Endothelial cell of umbilical vein (primary cell): Measurements from ENCODE around the gene MYO9A. TPM values are rescaled to one million over a fixed set of nuclear protein-coding genes. Genes with fewer than 3 reads are reported as not detected.

Source experiments
- BruUV-seq: library from RNA; stranded (reverse); fragments of 400-500 nt; replicated peaks from 2 replicates; lab custom pipeline; 2021; lab: Mats Ljungman, UMichigan
- CTCF ChIA-PET: fragments of 300-600, 350-600 bp; sonication (Branson Sonifier 250); formaldehyde crosslinking; loops from one replicate; lab custom pipeline; 2021; ENCODE audit warnings: antibody characterized with exemption, inconsistent platforms; lab: Charles Lee
- POLR2A ChIA-PET: fragments of 300-600, 350-600 bp; sonication (Branson Sonifier 250); formaldehyde crosslinking; loops from one replicate; lab custom pipeline; 2021; ENCODE audit warnings: antibody characterized with exemption, inconsistent platforms; lab: Charles Lee
- DNase-seq: peaks from one replicate; pipeline ENCODE4 v3.0.0-alpha.2; 2011; ENCODE audit warnings: low read depth, low spot score
- FAIRE-seq: peaks from 2 replicates; lab custom pipeline; 2011; peaks lifted over from hg19 to GRCh38; lab: Jason Lieb, UNC
- H2AFZ ChIP-seq: 2 replicates; pipeline ENCODE4 v1.6.0; 2012; ENCODE audit warnings: low read depth, low read length, control low read depth, inconsistent platforms
- H3K27ac ChIP-seq: 2 replicates; pipeline ENCODE4 v1.5.1; 2011; ENCODE audit warnings: low read depth, mild to moderate bottlenecking, control low read depth, low read length, moderate library complexity; ENCODE audit not compliant: insufficient read depth
- H3K27me3 ChIP-seq, 2 experiments: 2 replicates each; pipeline versions ENCODE4 v1.6.0 to v1.6.1; 2011; ENCODE audit warnings: low read length in 2 of 2, mixed read lengths in 1 of 2; ENCODE audit not compliant: control insufficient read depth in 2 of 2, insufficient read depth in 2 of 2
- H3K36me3 ChIP-seq, 2 experiments: 2 replicates in 1 of 2; 3 replicates in 1 of 2; pipeline ENCODE4 v1.5.1; 2011; ENCODE audit warnings: low read length in 2 of 2, mild to moderate bottlenecking in 1 of 2, moderate library complexity in 1 of 2; ENCODE audit not compliant: control insufficient read depth in 2 of 2, insufficient read depth in 2 of 2; ENCODE audit errors: extremely low read depth in 1 of 2
- H3K4me1 ChIP-seq: 3 replicates; pipeline ENCODE4 v1.5.1; 2011; ENCODE audit warnings: mild to moderate bottlenecking, low read length; ENCODE audit not compliant: control insufficient read depth, insufficient read depth; ENCODE audit errors: extremely low read depth
- H3K4me2 ChIP-seq: 2 replicates; pipeline ENCODE4 v1.6.1; 2011; ENCODE audit warnings: low read length, control low read depth, mixed read lengths; ENCODE audit not compliant: insufficient read depth
- H3K4me3 ChIP-seq, 3 experiments: fragments of 200-600 bp in 1 of 3; sonication (generic), shearing (Covaris generic) in 1 of 3; replicated peaks in 1 of 3; 2 replicates each; pipeline ENCODE4 v1.5.1; 2011 to 2016; ENCODE audit warnings: control low read depth in 3 of 3, low read length in 3 of 3, mild to moderate bottlenecking in 2 of 3, inconsistent platforms in 1 of 3, low read depth in 1 of 3, moderate library complexity in 1 of 3; ENCODE audit not compliant: insufficient read depth in 1 of 3
- H3K79me2 ChIP-seq: 2 replicates; pipeline ENCODE4 v1.6.0; 2012; ENCODE audit warnings: low read length, inconsistent platforms; ENCODE audit not compliant: control insufficient read depth, insufficient read depth
- H3K9ac ChIP-seq: replicated peaks from 2 replicates; pipeline ENCODE3; 2011; ENCODE audit warnings: low read length, control low read depth; ENCODE audit not compliant: insufficient read depth; ENCODE audit errors: extremely low read depth
- H3K9me1 ChIP-seq: replicated peaks from 3 replicates; pipeline ENCODE4 v1.6.0; 2011; ENCODE audit warnings: mild to moderate bottlenecking, low read length; ENCODE audit not compliant: control insufficient read depth, insufficient read depth; ENCODE audit errors: extremely low read depth
- H3K9me3 ChIP-seq: replicated peaks from 2 replicates; pipeline ENCODE4 v1.5.1; 2012; ENCODE audit warnings: low read length, inconsistent platforms; ENCODE audit not compliant: control insufficient read depth, insufficient read depth
- H4K20me1 ChIP-seq: replicated peaks from 2 replicates; pipeline ENCODE3; 2011; ENCODE audit warnings: mild to moderate bottlenecking, low read length; ENCODE audit not compliant: control insufficient read depth, insufficient read depth; ENCODE audit errors: extremely low read depth
- EZH2 ChIP-seq: IDR thresholded peaks from 2 replicates; pipeline ENCODE4 v1.6.1; 2012; ENCODE audit warnings: borderline replicate concordance, low read depth, mild to moderate bottlenecking, moderate library complexity, low read length, inconsistent platforms; ENCODE audit not compliant: severe bottlenecking
- FOS ChIP-seq: IDR thresholded peaks from 2 replicates; pipeline ENCODE4 v1.6.1; 2011; ENCODE audit warnings: mild to moderate bottlenecking, low read length, moderate library complexity, borderline replicate concordance; ENCODE audit not compliant: insufficient read depth
- GATA2 ChIP-seq: IDR thresholded peaks from 2 replicates; pipeline ENCODE4 v1.7.0; 2011; ENCODE audit warnings: low read depth, mild to moderate bottlenecking, moderate library complexity, mixed read lengths, low read length; ENCODE audit not compliant: insufficient read length, insufficient read depth
- JUN ChIP-seq: IDR thresholded peaks from 2 replicates; pipeline ENCODE4 v1.6.1; 2011; ENCODE audit warnings: borderline replicate concordance, low read depth; ENCODE audit not compliant: insufficient read length, insufficient read depth
- MYC ChIP-seq: IDR thresholded peaks from one replicate; pipeline ENCODE4 v1.6.1; 2011; ENCODE audit warnings: mild to moderate bottlenecking, low read depth, low read length
- POLR2A ChIP-seq: IDR thresholded peaks from 2 replicates; pipeline ENCODE4 v1.6.1; 2012; ENCODE audit warnings: low read depth, mild to moderate bottlenecking, control low read depth, low read length
- POLR2AphosphoS5 ChIP-seq: IDR thresholded peaks from 2 replicates; pipeline ENCODE4 v1.6.1; 2012; ENCODE audit warnings: low read depth, mild to moderate bottlenecking, control low read depth, low read length, moderate library complexity; ENCODE audit not compliant: insufficient read depth
- dilution Hi-C: fragments of 300-500 bp; cut with MboI; formaldehyde crosslinking; loops from one replicate; pipeline ENCODE4 v1.15.0; 2019; ENCODE audit warnings: low sequenced_read_pairs; ENCODE audit not compliant: extremely low pct_ligation_motif_present
- intact Hi-C: fragments of 100-400 bp; cut with micrococcal nuclease; formaldehyde crosslinking; loops from one replicate; pipeline ENCODE4 v1.10.0; 2022
- polyA plus RNA-seq, 4 experiments: library from polyadenylated mRNA; depleted of rRNA in 3 of 4; stranded (reverse) in 3 of 4; unstranded in 1 of 4; fragments of >200 nt; gene quantifications; 2 replicates each; pipeline versions ENCODE4 v1.2.1 to v1.2.3, GENCODE V29; 2011 to 2012; ENCODE audit warnings: missing spikeins in 1 of 4
- total RNA-seq: library from RNA; stranded (reverse); gene quantifications from 2 replicates; pipeline ENCODE4 v1.2.3, GENCODE V29; 2021
- TF ChIP-seq, protein P1 (sequence below), 2 donors: IDR thresholded peaks; 1 replicate in 1 of 2; 2 replicates in 1 of 2; pipeline ENCODE4 v1.5.1; 2011; ENCODE audit warnings: low read length in 2 of 2, mild to moderate bottlenecking in 2 of 2, moderate library complexity in 2 of 2, control low read depth in 1 of 2, inconsistent platforms in 1 of 2, low read depth in 1 of 2; ENCODE audit not compliant: insufficient read depth in 1 of 2; ENCODE audit errors: extremely low read depth in 1 of 2
- TF ChIP-seq, protein P2 (sequence below): IDR thresholded peaks from 2 replicates; pipeline ENCODE4 v1.6.1; 2011; ENCODE audit not compliant: insufficient read depth, insufficient read length

MYO9A gene
- total and polyA plus RNA-seq, 2 donors (not counting 3 experiments of a cell fraction or from before 2014, with no cell fraction given) = 6.4 to 30.3 TPM

- no peak for TF ChIP-seq EZH2
- TF ChIP-seq POLR2A = no peak
- TF ChIP-seq POLR2AphosphoS5 = no peak
- no peak for TF ChIP-seq GATA2
- no peak for TF ChIP-seq MYC
- TF ChIP-seq, protein P1, sequence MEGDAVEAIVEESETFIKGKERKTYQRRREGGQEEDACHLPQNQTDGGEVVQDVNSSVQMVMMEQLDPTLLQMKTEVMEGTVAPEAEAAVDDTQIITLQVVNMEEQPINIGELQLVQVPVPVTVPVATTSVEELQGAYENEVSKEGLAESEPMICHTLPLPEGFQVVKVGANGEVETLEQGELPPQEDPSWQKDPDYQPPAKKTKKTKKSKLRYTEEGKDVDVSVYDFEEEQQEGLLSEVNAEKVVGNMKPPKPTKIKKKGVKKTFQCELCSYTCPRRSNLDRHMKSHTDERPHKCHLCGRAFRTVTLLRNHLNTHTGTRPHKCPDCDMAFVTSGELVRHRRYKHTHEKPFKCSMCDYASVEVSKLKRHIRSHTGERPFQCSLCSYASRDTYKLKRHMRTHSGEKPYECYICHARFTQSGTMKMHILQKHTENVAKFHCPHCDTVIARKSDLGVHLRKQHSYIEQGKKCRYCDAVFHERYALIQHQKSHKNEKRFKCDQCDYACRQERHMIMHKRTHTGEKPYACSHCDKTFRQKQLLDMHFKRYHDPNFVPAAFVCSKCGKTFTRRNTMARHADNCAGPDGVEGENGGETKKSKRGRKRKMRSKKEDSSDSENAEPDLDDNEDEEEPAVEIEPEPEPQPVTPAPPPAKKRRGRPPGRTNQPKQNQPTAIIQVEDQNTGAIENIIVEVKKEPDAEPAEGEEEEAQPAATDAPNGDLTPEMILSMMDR (IDR thresholded peaks at IDR 0.05; ENCODE audit: extremely low read depth in 1 of 2, insufficient read depth in 1 of 2, low read depth in 1 of 2, low read length in 2 of 2) = no peak
- TF ChIP-seq JUN = no peak
- TF ChIP-seq FOS = no peak
- TF ChIP-seq, protein P2, sequence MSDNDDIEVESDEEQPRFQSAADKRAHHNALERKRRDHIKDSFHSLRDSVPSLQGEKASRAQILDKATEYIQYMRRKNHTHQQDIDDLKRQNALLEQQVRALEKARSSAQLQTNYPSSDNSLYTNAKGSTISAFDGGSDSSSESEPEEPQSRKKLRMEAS = no peak
- DNase-seq = no peak
- Histone ChIP-seq H3K9ac (no peak overlapping the region), H3K79me2 (no peaks in the 10 kb centered on the region), H3K27ac (no peak overlapping the region), H4K20me1 (no peaks in the 10 kb centered on the region), H3K9me3 (no peaks in the 10 kb centered on the region), H3K9me1 (no peaks in the 10 kb centered on the region), H3K4me2 (no peak overlapping the region), H3K4me3 (no peak overlapping the region), H3K36me3 (no peaks in the 10 kb centered on the region), H2AFZ (no peak overlapping the region), H3K4me1 (no peaks in the 10 kb centered on the region), H3K27me3 (no peaks in the 10 kb centered on the region)
- ChIA-PET POLR2A (no interaction called here), CTCF (interaction anchor here (2.0 kb wide), 1 partner anchor 9 kb away, joined by 8 read pairs; no protein-coding TSS in a partner anchor)
- BruUV-seq = no TSS peak
- dilution Hi-C loops (no loop called here), intact Hi-C loops (no loop called here)
- no peak for FAIRE-seq
Measured at GRCh38 chr15:72146934-72147333, 29.0 kb upstream of the MYO9A start.
